Stimulated activated naive CD4-positive, alpha-beta T cell treated with Interleukin-2 at 50 U/mL for 16 hours (primary cell): ENCODE results near the gene ZER1.
"Not testable (repeated sequence)": the region's sequence is repeated elsewhere in the genome, so short reads cannot be mapped to it uniquely, and the experiment has no call there.

ENCODE experiments used
- DNase-seq: peaks from one replicate; lab custom pipeline; 2025; lab: John Stamatoyannopoulos, UW

Gene ZER1

DNA sequence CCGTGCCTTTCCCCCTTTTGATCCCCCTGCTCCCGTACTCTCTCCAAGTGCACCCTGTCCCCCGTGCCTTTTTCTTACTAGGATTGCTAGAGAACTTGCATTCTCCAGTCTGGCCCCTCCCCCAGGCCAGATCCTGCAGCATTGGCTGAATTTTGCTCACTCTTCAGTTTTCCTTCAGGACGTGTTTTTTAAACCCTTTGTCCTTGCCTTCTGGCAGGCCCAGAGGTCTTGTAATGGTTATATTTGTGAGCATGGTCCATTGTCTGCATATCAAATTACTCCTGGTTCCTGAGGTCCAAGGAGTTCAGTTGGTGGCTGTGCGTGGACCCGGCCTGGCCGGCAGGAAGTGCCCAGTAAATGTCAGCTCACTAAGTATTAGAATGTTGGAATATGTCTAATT lies 15.9 kb upstream of the ZER1 start:
- no peak for DNase-seq

DNA sequence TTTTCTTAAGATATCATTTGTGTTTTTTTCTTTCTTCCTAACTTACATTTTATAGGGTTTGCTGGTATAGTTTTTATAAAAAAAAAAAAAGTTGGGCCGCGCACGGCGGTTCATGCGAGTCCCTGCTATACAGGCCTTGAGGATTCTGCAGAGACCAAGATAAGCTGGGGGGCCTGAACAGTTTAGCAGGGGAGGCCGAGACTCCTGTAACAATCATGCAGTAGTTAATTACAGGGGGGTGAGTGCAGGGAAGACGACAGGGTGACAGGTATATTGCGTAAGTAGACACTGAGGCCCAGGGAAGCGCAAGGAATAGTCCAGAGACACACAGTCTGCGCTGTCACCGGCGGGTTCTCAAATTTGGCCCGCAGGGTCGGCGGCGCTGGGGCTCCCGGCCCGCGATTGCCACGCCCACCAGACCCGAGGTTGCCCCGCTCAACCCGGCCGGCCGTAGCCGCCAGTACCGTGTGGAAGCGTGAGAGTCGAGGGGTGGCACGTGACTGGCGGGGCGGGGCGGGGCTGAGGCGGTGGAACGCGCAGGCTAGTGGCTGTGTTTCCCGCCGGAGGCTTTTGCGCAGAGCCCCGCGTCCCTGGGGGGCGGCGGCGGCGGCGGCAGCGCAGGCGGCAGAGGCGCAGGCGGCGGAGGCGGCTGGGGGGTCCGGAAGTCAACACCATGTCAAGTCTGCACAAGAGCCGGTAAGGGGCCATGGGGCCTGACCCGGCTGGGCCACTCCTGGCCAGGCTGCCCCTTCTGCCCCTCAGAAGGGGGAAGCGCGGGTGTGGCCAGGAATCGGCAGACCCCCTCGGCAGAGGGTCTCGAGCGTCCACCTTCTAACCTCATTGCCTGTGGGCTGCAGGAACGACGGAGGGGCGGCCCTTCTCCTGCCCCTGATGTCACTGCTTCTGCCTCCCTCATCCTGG lies 15.2 kb upstream of the ZER1 start, which contains the start of gene TBC1D13:
Gene TBC1D13 (plus strand): TSS at position 573 of the 921 bp plus-strand sequence. CDS start 101 bp downstream, at position 674.
- peak; percentile 88 for DNase-seq

DNA sequence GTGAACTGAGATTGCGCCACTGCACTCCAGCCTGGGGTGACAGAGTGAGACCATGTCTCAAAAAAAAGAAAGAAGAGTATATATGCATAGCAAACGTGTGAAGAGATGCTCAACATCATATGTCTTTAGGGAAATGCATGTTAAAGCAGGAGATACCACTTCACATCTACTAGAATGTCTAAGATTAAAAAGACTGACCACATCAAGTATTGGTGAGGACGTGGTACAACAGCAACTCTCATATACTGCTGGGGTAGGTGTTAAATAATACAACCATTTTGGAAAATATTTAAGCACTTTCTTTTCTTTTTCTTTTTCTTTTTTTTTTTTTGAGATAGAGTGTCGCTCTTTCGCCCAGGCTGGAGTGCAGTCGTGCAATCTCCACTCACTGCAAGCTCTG lies 13.7 kb upstream of the ZER1 start:
- DNase-seq, result no peak

DNA sequence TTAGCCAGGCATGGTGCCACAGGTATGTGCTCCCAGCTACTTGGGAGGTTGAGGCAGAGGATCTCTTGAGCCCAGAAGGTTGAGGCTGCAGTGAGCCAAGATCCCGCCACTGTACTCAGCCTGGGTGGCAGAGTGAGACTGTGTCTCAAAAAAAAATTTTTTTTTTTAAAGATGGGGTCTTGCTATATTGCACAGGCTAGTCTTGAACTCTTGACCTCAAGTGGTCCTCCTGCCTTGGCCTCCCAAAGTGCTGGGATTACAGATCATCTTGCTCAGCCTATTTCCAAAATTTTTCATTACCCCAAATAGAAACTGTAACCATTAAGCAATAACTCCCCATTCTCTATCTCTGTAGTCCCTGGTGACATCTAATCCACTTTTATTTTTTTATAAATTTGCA lies 10.9 kb upstream of the ZER1 start:
- DNase-seq, result no peak

DNA sequence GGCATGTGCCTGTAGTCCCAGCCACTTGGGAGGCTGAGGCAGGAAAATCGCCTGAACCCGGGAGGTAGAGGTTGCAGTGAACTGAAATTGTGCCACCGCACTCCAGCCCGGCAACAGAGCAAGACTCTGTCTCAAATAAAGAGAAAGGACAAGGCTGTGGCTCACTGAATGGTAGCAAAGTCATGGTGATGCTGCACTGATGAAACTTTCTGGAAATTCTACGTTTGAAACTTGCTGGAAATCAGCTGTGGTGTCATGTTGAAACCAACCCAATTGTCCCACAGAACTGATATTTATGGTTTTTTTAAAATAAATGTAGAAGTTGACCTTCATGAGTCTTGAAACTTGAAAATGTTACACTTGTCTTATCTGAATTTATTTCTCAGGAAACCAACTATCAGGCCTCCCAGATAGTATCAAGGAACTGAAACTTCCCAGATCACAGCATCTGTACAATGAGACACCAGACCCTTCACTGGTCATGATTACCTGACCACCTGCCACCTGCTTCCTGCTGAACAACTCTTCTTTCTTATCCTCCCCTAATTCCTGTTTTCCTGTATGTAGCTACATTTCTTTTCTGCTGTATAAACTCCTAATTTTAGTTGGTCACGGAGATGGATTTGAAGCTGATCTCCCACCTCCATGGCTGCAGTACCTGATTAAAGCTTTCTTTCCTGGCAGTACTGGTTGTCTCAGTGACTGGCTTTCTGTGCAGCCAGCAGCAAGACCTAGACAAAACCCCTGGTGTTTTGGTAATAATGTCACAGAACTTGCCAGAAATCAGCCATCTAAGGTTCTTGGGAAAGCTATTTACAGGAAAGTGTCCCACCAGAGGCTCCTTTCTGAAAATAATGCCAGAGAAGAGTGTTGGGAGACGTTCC lies 9.7 kb upstream of the ZER1 start:
- no peak for DNase-seq

DNA sequence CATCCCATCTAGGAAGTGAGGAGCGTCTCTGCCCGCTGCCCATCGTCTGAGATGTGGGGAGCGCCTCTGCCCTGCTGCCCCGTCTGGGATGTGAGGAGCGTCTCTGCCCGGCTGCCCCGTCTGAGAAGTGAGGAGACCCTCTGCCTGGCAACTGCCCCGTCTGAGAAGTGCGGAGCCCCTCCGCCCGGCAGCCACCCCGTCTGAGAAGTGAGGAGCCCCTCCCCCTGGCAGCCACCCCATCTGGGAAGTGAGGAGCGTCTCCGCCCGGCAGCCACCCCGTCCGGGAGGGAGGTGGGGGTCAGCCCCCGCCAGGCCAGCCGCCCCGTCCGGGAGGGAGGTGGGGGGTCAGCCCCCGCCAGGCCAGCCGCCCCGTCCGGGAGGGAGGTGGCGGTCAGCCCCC lies 8.4 kb upstream of the ZER1 start:
- DNase-seq, result not testable (repeated sequence)

DNA sequence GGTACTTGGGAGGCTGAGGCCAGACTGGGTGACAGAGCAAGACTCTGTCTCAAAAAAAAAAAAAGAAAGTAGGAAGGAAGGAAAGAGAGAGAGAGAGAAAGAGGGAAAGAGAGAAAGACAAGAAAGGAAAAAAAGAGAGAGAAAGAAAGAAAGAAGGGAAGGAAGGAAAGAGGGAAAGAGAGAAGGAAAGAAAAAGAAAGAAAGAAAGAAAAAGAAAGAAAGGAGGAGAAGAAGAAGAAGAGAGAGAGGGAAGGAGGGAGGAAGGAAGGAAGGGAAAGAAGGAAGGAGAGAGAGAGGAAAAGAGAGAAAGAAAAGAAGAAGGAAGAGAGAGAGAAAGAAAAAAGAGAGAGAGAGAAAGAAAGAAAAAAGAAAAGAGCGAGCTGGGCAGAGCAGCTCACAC lies 3.1 kb upstream of the ZER1 start:
- no peak for DNase-seq

DNA sequence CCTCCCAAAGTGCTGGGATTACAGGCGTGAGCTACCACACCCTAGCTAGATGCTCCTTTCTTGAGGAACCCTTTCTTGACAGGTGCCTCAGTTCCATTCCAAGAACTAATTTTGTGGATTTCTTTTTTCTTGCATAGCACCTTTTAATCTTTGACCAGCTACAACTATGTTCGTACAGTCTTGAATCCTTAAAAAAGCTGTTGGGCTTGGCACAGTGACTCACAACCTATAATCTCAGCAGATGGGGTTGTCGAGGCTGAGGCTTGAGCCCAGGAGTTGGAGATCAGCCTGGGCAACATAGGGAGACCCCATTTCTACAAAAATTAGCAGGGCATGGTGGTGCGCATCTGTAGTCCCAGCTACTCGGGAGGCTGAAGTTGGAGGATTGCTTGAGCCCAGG lies 1.3 kb upstream of the ZER1 start:
- no peak for DNase-seq

DNA sequence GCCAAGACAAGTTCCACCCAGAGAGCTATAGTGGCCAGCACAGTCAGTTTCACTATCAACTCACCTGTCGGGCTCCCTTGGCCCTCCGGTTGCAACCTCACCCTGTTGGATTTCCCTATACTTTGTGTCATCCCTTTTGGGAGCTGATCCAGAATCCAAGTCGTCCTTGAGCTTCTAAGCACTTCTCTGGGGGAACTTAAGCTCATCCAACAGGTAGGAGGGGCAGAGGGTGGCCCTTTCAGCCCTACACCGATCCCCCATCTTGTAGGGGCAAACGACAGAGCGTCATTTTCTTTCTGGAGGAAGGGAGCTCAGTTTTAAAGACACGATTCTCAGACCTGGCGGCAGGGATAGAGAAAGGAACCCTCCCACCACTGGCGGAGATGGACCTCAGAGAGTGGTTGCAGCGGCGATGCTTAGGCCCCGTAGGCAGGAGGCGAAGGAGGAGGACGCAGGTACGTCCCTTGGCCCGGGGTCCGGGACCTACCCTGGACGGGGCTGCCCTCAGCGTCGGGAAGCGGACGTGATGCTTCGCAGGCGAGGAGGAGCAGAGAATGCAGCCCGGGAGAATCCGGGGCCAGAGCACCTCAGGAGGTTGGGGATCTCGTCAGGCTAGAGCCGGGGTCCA lies 519 bp downstream of the ZER1 start:
- no peak for DNase-seq

DNA sequence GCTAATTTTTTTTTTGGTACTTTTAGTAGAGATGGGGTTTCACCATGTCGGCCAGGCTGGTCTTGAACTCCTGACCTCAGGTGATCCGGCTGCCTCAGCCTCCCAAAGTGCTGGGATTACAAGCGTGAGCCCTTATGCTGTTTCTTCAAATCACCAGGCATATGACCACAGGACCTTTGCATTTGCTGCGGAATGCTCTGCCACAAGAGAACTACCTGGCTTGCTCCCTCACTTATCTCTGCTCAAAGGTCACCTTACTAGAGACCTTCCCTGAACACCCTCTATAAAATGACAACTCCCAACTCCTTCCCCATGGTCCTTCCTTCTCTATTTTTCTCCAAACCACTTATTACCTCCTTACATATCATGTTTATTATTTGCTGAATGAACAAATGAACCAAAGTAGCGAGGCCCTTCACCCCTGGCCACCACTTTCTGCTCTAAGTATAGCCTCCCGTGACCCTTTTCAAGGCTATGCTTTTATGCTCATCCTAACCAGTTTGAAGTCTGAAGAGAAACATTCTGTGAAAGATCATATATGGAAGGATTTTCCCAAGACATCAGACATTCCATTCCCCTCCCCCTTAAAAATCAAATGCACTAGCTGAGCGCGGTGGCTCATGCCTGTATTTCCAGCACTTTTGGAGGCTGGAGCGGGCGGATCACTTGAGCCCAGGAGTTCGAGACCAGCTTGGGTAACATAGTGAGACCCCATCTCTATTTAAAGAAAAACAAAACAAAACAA lies 1.3 kb downstream of the ZER1 start:
- no peak for DNase-seq

DNA sequence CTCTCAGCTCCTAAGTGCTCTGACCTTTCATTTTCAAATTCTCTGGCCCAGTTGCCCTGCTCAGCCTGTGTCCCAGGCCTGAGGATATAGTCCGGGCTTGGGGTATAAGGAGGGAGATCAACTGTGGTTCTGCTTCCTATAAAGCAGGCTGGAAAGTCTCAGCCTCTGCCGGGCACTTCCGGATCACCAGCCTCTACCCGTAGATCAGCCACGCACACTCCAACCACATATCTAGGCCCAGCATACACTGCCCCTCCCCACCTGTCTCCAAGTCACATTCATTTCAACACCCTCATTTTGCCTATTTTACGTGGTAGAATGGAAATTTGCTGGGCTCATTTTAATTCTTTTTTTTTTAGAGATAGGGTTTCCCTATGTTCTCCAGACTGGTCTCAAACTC lies 3.1 kb downstream of the ZER1 start:
- DNase-seq, result no peak

DNA sequence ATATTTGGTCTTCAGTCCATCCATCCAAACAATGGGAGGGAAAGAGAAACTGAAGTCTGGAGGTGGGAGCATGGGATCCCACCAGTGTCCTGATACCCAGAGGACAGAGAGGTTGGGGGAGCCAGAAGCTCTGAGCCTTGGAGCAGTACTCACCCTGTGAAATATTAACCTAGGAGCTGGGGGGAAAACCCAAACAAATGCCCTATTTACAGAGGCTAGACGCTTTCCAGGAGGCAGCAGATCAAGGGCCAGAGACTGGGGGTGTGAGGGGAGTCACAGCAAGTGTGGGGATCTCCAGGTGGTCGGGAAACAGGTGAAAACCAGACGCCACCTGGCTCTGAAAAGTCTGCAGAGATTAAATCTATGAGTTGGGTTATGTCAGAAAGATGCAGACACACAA lies 6.2 kb downstream of the ZER1 start:
- no peak for DNase-seq

DNA sequence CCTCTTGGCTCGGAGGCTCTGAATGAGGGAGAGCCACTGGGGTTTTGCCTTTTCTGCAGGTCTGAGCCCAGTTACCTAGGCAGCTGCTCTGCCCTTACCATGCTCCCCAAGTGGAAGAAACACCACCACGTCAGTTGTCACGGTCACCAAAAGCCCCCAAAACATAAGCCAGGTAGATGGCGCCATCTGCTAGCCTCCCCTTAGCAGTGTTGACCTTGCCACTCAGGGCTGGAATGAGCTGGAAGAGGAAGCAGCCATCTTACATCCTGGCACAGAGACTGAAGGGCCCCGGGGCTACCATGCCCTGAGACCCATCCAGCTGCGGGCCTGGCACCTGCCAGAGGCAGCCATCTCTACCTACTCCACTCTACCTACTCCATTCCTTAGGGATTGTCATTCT lies 7.4 kb downstream of the ZER1 start:
- no peak for DNase-seq

DNA sequence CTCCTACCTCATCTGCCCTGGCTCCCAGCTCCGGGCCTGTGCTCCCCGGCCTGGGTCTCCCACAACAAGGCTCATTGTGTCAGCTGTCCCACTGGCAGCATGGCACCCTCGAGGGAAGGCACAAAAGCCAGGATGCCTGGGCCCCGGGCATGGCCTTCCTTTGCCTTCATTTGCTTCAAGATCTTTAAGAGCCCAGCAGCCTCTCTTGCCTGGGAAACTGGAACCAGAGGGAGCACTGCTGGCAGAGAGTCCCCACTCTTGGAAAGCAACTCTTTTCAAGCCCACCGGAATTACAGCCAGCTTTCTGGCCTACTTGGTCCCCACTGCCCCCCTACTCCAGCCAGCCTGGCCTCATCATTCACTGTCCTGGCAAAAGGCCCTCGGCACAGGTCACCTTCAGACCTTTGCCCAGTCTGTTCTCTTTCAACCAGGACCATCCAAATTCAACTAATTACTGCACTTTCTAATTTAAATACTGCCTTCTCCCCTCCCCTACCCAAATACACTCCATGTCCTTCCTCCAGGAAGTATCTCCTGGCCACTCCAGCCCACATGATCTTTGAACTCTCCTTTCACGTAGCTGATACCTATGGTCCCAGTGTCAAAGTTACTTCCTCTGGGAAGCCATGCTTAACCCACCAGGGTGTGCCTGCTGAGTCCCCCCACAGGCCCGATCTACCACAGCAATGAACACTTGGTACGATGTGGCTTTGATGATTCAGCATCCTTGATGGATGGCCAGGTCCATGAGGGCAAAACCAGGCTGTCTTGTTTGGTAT lies 8.9 kb downstream of the ZER1 start:
- DNase-seq, result no peak

DNA sequence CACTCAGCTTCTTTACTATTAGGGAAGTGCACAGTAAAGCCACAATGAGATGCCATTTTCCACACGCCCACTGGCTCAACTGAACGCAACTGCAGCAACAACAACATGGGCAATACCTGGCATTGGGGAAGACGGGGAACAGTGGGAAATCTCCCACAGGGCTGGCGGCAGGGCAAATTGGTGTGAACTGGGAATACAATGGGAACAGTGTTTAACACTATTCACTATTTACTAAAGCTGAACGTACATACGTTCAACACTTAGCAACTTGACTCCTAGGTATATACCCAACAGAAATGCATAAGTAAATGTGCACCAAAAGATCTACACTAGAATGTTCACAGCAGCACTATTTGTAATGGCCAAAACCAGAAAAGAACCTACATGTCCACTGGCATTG lies 14.1 kb downstream of the ZER1 start:
- DNase-seq, result no peak

DNA sequence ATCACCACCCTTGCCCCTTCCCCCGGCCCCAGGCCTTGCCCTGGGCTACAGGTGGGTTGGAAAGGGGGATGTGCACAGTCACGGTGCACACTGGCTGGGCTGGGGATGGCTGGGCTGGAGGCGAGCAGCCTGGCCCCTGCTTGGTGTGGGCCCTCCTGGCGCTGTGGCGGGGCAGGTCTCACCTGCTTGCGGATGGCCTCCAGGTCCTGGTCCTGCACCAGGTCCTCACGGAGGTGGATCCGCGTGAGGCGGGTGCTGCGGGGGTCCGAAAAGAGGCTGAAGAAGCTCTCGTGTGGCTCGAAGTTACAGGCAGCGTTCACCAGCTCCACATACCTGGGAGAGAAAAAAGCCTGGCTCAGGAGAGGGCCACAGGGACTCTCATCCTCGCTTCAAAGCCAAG lies 18.1 kb downstream of the ZER1 start:
- no peak for DNase-seq

DNA sequence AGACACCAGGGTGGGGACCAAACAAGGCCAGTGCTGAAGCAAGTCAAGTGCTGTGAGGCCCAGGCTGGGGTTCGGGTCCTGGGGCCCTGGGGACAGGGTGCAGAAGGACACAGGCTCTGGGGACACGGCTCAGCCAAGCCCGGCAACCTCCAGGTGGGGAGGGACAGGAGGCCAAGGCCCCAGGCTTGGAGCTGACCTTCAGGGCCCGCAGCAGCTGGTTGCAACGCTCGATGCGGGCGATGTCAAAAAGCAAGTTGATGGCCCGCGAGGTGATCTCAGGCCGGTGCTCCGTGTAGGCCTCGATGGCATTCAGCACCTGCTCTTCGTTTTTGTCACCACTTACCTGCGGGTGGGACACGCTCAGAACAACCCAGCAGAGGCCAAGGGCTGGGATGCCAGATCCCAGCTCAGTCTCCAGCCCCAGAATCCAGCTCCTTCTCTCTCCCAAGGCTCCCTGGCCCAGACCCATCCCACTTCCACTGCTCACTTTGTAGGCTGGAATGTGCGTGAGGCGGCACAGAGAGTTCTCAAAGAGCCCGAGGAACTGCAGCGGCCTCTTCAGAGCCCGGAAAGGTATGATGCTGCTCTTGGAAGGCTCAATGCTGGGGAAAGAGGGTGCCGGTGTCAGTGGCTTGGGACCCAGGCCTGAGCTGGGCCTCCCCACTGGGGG lies 20.7 kb downstream of the ZER1 start:
- no peak for DNase-seq

DNA sequence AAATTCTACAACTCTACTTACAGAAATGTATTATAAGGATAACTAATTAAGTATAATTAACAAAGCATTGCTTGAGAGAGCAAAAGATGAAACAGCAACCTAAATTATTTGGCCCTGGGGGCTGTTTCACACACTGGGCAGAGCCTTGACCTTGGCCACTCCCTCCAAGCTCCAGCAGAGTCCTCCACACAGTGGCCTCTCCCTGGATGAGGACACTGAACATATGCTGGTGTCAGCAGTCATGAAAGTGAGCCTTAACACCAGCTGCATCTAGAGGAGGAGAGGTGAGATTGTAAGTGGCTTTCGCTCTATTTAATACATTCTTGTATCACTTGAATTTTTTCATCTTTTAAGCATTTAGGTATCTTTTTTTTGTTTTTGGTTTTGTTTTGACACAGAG lies 24.5 kb downstream of the ZER1 start:
- no peak for DNase-seq

DNA sequence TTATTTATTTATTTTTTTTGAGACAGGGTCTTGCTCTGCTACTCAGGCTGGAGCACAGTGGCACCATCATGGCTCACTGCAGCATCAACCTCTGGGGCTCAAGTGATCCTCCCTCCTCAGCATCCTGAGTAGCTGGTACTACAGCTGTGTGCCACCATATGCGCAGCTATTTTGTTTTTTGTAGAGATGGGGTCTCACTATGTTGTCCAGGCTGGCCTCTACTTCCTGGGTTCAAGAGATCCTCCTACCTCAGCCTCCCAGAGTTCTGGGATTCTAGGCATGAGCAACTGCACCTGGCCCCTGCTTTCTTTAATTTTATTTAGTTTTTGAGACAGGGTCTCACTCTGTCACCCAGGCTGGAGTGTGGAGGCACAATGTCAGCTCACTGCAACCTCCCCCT lies 28.3 kb downstream of the ZER1 start:
- DNase-seq, result no peak

DNA sequence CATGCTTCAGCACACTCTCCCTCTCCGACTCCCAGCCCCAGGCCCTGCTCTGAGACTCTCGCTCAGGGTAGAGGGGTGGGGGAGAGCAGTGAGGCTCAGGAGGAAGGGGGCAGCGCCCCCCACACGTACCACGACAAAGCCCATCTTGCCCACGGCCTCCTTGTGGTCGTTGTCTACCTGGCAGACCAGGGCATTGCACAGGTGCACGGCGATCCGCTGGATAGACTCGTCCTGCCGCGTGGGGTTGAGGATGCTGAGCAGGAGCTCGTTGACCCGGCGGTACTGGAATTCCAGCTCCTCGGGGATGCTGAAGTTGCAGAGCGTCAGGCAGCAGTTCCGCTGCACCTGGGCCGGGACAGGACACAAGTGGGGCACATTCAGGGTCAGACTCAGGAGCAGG lies 29.3 kb downstream of the ZER1 start:
- DNase-seq, result no peak

DNA sequence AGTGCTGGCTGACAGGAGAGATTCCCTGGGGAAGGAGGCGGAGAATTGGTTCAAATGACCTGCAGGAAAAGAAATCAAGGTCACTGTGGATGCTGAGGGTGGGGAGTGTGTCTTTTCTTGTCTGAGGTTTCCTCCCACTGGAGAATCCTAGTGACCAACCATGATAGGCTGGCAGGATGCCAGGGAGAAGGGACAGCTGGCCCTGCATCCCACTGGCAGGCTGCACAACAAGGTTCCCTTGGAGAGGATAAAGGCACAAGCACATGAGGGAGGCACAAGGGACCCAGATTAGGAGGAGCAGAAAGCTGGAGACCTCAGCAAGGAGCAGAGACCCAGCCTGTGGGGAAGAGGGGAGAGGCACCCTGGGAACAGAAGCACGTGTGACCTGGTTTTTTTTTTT lies 36.4 kb downstream of the ZER1 start:
- DNase-seq, result no peak
